Sigmoid colon (tissue), 7 donors: ENCODE results near the gene ID1. TPM values are rescaled to one million over a fixed set of nuclear protein-coding genes. Genes with fewer than 3 reads are reported as not detected.
"Not testable (repeated sequence)": the region's sequence is repeated elsewhere in the genome, so short reads cannot be mapped to it uniquely, and the experiment has no call there.

Experiments used
- DNase-seq: peaks from one replicate; pipeline ENCODE4 v3.0.0-alpha.2; 2019
- H3K27ac ChIP-seq, 4 donors: fragments of 200-600 bp; sonication (generic); one replicate each; pipeline ENCODE4 v1.5.1; 2016 to 2019; ENCODE audit warnings: mild to moderate bottlenecking in 1 of 4
- H3K27me3 ChIP-seq, 3 donors: fragments of 200-600 bp; sonication (generic); one replicate each; pipeline ENCODE4 v1.5.1; 2019; ENCODE audit warnings: mild to moderate bottlenecking in 1 of 3
- H3K36me3 ChIP-seq, 4 donors: fragments of 200-600 bp; sonication (generic); one replicate each; pipeline ENCODE4 v1.5.1; 2016 to 2019
- H3K4me1 ChIP-seq, 4 donors: fragments of 200-600 bp; sonication (generic); one replicate each; pipeline ENCODE4 v1.5.1; 2017 to 2019
- H3K4me3 ChIP-seq, 4 donors: fragments of 200-600 bp; sonication (generic); one replicate each; pipeline ENCODE4 v1.5.1; 2017 to 2019; ENCODE audit warnings: mild to moderate bottlenecking in 2 of 4, moderate library complexity in 1 of 4
- H3K9me3 ChIP-seq, 4 donors: fragments of 200-600 bp in 3 of 4; sonication (generic) in 3 of 4; one replicate each; pipeline versions ENCODE4 v1.5.1 to v1.6.1; 2013 to 2019
- EP300 ChIP-seq, 4 donors: sonication (generic); formaldehyde crosslinking; IDR thresholded peaks; one replicate each; pipeline ENCODE4 v1.6.1; 2017; ENCODE audit warnings: antibody characterized with exemption in 4 of 4
- POLR2A ChIP-seq, 2 donors: fragments of 450-650 bp; IDR thresholded peaks; one replicate each; pipeline ENCODE4 v1.6.1; 2016; ENCODE audit warnings: antibody characterized with exemption in 2 of 2, mild to moderate bottlenecking in 2 of 2, moderate library complexity in 2 of 2
- POLR2AphosphoS5 ChIP-seq, 4 donors: sonication (generic); formaldehyde crosslinking; IDR thresholded peaks; one replicate each; pipeline ENCODE4 v1.6.1; 2017; ENCODE audit warnings: antibody characterized with exemption in 4 of 4
- WGBS, 2 donors: extraction: QIAGEN DNeasy Blood & Tissue Kit; methylation state at CpG; one replicate each; pipeline ENCODE4 v1.1.7; 2013; 5-methylcytosine and 5-hydroxymethylcytosine counted together
- intact Hi-C: fragments of 100-400 bp; cut with DNase I; formaldehyde crosslinking; loops from one replicate; pipeline ENCODE4 v1.15.1; 2023
- polyA plus RNA-seq, 3 donors: library from polyadenylated mRNA; stranded (reverse); fragments of 200-250 nt; gene quantifications; one replicate each; pipeline ENCODE4 v1.2.3, GENCODE V29; 2013
- total RNA-seq, 4 donors: library from RNA; depleted of rRNA; stranded (reverse); fragments of >200 nt; gene quantifications; one replicate each; pipeline ENCODE4 v1.1.0, GENCODE V29; 2016
- TF ChIP-seq, protein P1 (sequence below), 4 experiments: fragments of 450-650 bp in 3 of 4; fragments of 200-600 bp in 1 of 4; IDR thresholded peaks; one replicate each; pipeline ENCODE4 v1.5.1; 2016 to 2019; ENCODE audit warnings: antibody characterized with exemption in 4 of 4, mild to moderate bottlenecking in 3 of 4, moderate library complexity in 2 of 4
- donor health status: healthy with polysubstance abuse.
- donor health status: Bipolar disorder and iron deficiency.
- donor health status: healthy.

The ID1 gene
- total and polyA plus RNA-seq, 7 donors = 111 to 368 (median 230) TPM

DNA sequence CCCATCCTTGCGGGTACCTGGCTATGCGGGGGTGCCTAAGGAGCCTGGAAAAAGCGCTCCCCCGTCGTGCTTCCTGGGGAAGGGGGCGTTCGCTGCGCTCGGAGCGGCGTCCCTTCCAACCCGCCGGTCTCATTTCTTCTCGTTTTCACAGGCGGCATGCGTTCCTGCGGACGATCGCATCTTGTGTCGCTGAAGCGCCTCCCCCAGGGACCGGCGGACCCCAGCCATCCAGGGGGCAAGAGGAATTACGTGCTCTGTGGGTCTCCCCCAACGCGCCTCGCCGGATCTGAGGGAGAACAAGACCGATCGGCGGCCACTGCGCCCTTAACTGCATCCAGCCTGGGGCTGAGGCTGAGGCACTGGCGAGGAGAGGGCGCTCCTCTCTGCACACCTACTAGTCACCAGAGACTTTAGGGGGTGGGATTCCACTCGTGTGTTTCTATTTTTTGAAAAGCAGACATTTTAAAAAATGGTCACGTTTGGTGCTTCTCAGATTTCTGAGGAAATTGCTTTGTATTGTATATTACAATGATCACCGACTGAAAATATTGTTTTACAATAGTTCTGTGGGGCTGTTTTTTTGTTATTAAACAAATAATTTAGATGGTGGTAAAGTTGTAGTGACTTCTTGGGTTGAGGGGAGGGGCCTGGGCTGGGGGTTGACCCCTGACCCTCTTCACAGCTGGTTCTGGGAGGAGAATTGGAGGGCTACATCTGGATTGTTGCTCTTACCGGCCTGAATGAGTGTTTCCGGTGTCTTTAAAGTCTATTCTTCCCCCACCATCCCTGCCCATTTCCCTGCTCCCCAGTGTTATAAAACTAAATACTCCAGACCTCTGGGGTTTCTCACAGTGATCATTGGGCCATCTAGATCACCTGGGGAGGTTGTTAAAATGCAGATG is 1.1 kb downstream of the ID1 start:
- peak overlapping the region; percentile 77 to 91 (median 80) for H3K27ac ChIP-seq
- intact Hi-C loops = no loop called here
- TF ChIP-seq, protein P1, sequence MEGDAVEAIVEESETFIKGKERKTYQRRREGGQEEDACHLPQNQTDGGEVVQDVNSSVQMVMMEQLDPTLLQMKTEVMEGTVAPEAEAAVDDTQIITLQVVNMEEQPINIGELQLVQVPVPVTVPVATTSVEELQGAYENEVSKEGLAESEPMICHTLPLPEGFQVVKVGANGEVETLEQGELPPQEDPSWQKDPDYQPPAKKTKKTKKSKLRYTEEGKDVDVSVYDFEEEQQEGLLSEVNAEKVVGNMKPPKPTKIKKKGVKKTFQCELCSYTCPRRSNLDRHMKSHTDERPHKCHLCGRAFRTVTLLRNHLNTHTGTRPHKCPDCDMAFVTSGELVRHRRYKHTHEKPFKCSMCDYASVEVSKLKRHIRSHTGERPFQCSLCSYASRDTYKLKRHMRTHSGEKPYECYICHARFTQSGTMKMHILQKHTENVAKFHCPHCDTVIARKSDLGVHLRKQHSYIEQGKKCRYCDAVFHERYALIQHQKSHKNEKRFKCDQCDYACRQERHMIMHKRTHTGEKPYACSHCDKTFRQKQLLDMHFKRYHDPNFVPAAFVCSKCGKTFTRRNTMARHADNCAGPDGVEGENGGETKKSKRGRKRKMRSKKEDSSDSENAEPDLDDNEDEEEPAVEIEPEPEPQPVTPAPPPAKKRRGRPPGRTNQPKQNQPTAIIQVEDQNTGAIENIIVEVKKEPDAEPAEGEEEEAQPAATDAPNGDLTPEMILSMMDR (IDR thresholded peaks at IDR 0.05) = no peak
- TF ChIP-seq POLR2AphosphoS5 (IDR thresholded peaks at IDR 0.05) = no peak
- TF ChIP-seq POLR2A (IDR thresholded peaks at IDR 0.05) = no peak
- TF ChIP-seq EP300 (IDR thresholded peaks at IDR 0.05) = no peak
- peak overlapping the region; percentile 50 to 69 (median 63) for H3K4me3 ChIP-seq
- WGBS, 2 donors = 2 to 8% methylated on average over 39 of the region's 39 CpGs
- H3K9me3 ChIP-seq = no peaks in the 10 kb centered on the region
- DNase-seq = peak; percentile 72
- peaks cover 0 to 26% (median 0%) of the 10 kb centered on the region in 3 donors for H3K27me3 ChIP-seq
- H3K4me1 ChIP-seq = peaks cover 0 to 39% (median 31%) of the 10 kb centered on the region in 4 donors
- no peaks in the 10 kb centered on the region for H3K36me3 ChIP-seq

DNA sequence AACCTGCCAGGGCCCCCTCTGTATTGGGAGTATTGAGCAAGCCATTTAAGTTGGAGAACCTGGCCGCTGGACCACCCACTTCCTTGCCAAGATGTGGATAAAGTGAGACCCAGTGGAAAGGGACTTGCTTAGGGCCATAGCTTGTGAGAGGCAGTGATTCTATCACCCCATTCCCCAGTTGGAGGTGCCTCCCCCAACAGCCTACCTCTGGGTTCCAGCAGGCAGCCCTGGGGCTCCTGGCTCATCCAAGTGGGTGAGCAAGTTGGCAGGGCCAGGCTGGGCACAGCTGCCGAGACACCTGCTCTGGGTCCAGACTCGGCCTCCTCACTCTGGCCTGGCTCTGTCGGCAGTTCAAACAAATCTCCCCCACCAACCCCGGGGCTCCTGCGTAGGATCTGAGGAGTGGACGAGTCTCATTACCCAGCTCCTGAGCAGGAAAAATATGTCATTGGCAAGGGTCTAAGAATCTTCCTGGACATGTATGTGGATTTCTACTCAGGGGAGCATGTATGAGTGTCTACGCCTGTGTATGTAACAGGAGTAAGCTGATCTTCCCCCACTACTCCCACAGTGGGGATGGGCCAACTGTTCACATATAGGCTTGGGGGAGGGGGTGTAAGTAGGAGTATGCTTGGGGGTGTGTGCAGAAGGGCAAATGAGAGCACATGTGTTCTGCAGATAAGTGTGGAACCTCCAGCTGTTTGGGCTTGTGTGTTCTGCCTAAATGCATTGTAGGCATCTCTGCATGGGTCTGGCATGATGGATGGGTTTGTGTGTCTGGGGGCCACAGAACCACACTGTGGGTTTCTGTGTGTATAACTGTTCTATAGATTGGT is 1.9 kb downstream of the ID1 start:
- peak overlapping the region; percentile 77 to 91 (median 80) for H3K27ac ChIP-seq
- peaks cover 0 to 26% (median 0%) of the 10 kb centered on the region in 3 donors for H3K27me3 ChIP-seq
- no peaks in the 10 kb centered on the region for H3K9me3 ChIP-seq
- H3K4me1 ChIP-seq = peaks cover 0 to 39% (median 31%) of the 10 kb centered on the region in 4 donors
- intact Hi-C loops = no loop called here
- no peak for DNase-seq
- peak overlapping the region; percentile 50 to 69 (median 63) for H3K4me3 ChIP-seq
- H3K36me3 ChIP-seq = no peaks in the 10 kb centered on the region
- 20 to 68% methylated on average over 8 of the region's 8 CpGs for whole genome bisulfite sequencing, 2 donors
- no peak for TF ChIP-seq POLR2A (IDR thresholded peaks at IDR 0.05)
- no peak for TF ChIP-seq EP300 (IDR thresholded peaks at IDR 0.05)
- TF ChIP-seq, protein P1 (IDR thresholded peaks at IDR 0.05) = no peak
- TF ChIP-seq POLR2AphosphoS5 (IDR thresholded peaks at IDR 0.05) = peak in 2 of 4 donors; percentile 25 to 32

DNA sequence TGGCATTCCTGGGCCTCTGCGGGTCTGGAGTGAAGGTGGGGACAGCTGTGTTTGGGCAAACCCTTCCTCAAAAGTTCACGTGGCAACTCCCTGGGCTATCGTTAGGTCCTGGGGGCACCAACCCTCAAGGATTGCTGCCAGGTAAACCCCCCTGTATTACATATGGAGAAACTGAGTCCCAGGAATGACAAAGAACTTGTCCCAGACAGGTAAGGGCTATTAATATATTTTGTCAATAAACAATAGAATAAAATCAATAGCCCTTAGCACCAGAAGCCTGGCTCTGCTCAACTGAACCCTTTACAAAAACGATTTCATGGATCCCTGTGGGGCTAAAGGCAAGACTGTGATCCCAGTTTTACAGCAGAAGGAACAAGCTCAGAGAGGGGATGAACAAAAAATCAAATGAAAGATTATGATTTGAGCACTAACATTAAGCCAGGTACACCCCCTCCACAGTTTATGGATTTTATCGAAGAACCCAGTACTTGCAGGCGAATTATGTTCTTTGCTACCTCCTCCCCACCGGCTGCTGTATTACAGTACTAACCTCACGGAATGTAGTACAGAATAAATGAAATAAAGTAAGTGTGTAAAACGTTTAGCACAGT is 2.7 kb downstream of the ID1 start:
- Histone ChIP-seq H3K4me1 (peaks cover 0 to 43% (median 33%) of the 10 kb centered on the region in 4 donors), H3K27ac (peak overlapping the region; percentile 77 to 91 (median 80)), H3K27me3 (peaks cover 0 to 25% (median 0%) of the 10 kb centered on the region in 3 donors), H3K9me3 (no peaks in the 10 kb centered on the region), H3K4me3 (peak overlapping the region in 2 of 4 donors; percentile 68 to 69), H3K36me3 (no peaks in the 10 kb centered on the region)
- intact Hi-C loops = no loop called here
- TF ChIP-seq POLR2A (IDR thresholded peaks at IDR 0.05) (no peak), POLR2AphosphoS5 (IDR thresholded peaks at IDR 0.05) (no peak), EP300 (IDR thresholded peaks at IDR 0.05) (no peak)
- TF ChIP-seq, protein P1 (IDR thresholded peaks at IDR 0.05) = no peak
- 13 to 58% methylated on average over 9 of the region's 9 CpGs for WGBS, 2 donors
- no peak for DNase-seq

DNA sequence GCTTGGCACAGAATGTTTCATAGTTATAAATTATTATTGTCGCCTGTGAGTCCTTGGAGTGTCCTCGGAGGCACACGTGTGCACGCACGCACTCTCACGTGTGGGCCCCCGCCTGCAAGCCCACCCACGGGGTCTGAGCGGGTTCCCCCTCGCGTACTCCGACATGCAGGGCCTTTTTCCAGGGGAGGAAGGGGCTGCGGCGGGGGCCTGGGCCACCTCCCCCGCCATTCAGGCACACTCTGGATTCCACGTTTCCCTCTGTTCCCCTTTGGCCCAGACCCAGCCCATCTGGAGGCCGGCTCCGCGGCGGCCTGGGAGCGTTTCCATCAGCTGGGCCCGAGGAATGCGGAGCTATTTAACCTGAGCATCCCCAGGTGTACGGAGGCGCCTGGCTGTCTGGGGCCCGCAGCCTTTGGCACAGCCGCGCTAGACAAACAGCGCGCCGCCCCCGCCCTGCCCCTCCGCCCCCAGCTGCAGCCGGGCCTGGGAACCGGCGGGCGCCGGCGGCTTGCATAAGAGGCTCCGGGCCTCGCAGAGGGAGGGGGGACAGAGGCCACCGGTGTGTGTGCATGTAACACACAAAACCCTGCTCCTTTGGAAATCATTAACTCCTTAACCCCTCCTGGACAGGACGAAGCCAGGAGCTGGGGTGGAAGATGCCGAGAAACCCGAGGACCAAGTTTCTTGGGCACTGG is 3.3 kb downstream of the ID1 start:
- H3K36me3 ChIP-seq = no peaks in the 10 kb centered on the region
- H3K27me3 ChIP-seq = peaks cover 0 to 23% (median 0%) of the 10 kb centered on the region in 3 donors
- TF ChIP-seq EP300 (IDR thresholded peaks at IDR 0.05) (no peak), POLR2AphosphoS5 (IDR thresholded peaks at IDR 0.05) (peak; percentile 49 to 72 (median 63))
- DNase-seq = peak; percentile 87
- H3K9me3 ChIP-seq = no peaks in the 10 kb centered on the region
- peak overlapping the region; percentile 77 to 91 (median 80) for H3K27ac ChIP-seq
- 4 to 19% methylated on average over 45 of the region's 45 CpGs for WGBS, 2 donors
- intact Hi-C loops = no loop called here
- peaks cover 0 to 43% (median 33%) of the 10 kb centered on the region in 4 donors for H3K4me1 ChIP-seq
- peak overlapping the region in 3 of 4 donors; percentile 16 to 32 (median 19) for H3K4me3 ChIP-seq

DNA sequence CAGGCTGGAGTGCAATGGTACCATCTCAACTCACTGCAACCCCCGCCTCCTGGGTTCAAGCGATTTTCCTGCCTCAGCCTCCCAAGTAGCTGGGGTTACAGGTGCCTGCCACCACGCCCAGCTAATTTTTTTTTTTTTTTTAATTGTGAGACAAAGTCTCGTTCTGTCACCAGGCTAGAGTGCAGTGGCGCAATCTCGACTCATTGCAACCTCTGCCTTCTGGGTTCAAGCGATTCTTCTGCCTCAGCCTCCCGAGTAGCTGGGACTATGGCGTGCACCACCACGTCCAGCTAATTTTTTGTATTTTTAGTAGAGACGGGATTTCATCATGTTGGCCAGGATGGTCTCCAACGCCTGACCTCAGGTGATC is 7.2 kb downstream of the ID1 start:
- DNase-seq, H3K27ac ChIP-seq, H3K9me3 ChIP-seq, H3K36me3 ChIP-seq, H3K4me3 ChIP-seq: not testable (repeated sequence)
- intact Hi-C loops = loop anchor here (2.0 kb wide), 1 partner anchor 43 kb away; no protein-coding TSS in a partner anchor
- Histone ChIP-seq H3K4me1 (peaks cover 0 to 16% (median 12%) of the 10 kb centered on the region in 4 donors), H3K27me3 (peaks cover 0 to 13% (median 0%) of the 10 kb centered on the region in 3 donors)
- 50 to 82% methylated on average over 12 of the region's 12 CpGs for WGBS, 2 donors
